CD4-positive, alpha-beta T cell (primary cell): Measurements from ENCODE around the gene SNRPD3. TPM values are rescaled to one million over a fixed set of nuclear protein-coding genes. Genes with fewer than 3 reads are reported as not detected.
"Not testable (repeated sequence)": the region's sequence is repeated elsewhere in the genome, so short reads cannot be mapped to it uniquely, and the experiment has no call there.

Source experiments
- ATAC-seq: fragments of 200-7000 bp; cut with Tn5 transposase; one replicate; pipeline ENCODE4 v1.10.0; 2022; ENCODE audit warnings: mild to moderate bottlenecking; ENCODE audit not compliant: poor library complexity
- CTCF ChIA-PET: fragments of 350-600 bp; sonication (Branson Sonifier 250); formaldehyde crosslinking; loops from one replicate; lab custom pipeline; 2021; ENCODE audit warnings: antibody characterized with exemption, inconsistent platforms; lab: Charles Lee
- POLR2A ChIA-PET: fragments of 350-600 bp; sonication (Branson Sonifier 250); formaldehyde crosslinking; loops from one replicate; lab custom pipeline; 2021; ENCODE audit warnings: antibody characterized with exemption, inconsistent platforms; lab: Charles Lee
- DNase-seq, 14 experiments: peaks; one replicate each; pipeline ENCODE4 v3.0.0-alpha.2; 2013 to 2020; ENCODE audit warnings: mixed read lengths in 2 of 14
- H3K27ac ChIP-seq, 2 donors: one replicate each; pipeline versions ENCODE4 v1.5.1 to v1.7.0; 2013; ENCODE audit warnings: low read length in 2 of 2, low read depth in 1 of 2, mild to moderate bottlenecking in 1 of 2
- H3K27me3 ChIP-seq, 2 experiments: 1 replicate in 1 of 2; 2 replicates in 1 of 2; pipeline versions ENCODE4 v1.6.1 to v1.7.0; 2013; ENCODE audit warnings: low read length in 2 of 2, control low read depth in 1 of 2, mild to moderate bottlenecking in 1 of 2, moderate library complexity in 1 of 2; ENCODE audit not compliant: insufficient read depth in 2 of 2, control insufficient read depth in 1 of 2
- H3K36me3 ChIP-seq: one replicate; pipeline ENCODE4 v1.6.1; 2013; ENCODE audit warnings: low read length, control low read depth; ENCODE audit not compliant: insufficient read depth
- H3K4me1 ChIP-seq: one replicate; pipeline ENCODE4 v1.6.1; 2013; ENCODE audit warnings: low read length, control low read depth; ENCODE audit not compliant: insufficient read depth
- H3K4me3 ChIP-seq: one replicate; pipeline ENCODE4 v1.5.1; 2013; ENCODE audit warnings: mild to moderate bottlenecking, low read length, moderate library complexity
- H3K9me3 ChIP-seq, 2 experiments: 1 replicate in 1 of 2; 2 replicates in 1 of 2; pipeline versions ENCODE4 v1.6.1 to v1.7.0; 2013; ENCODE audit warnings: low read length in 2 of 2, mild to moderate bottlenecking in 2 of 2, control low read depth in 1 of 2, moderate library complexity in 1 of 2; ENCODE audit not compliant: control insufficient read depth in 1 of 2, insufficient read depth in 1 of 2
- H3K27ac Mint-ChIP-seq: one replicate; pipeline ENCODE4 v1.8.0; 2020; ENCODE audit warnings: mixed read lengths
- H3K27me3 Mint-ChIP-seq: one replicate; pipeline ENCODE4 v1.8.0; 2021; ENCODE audit warnings: mixed read lengths
- H3K36me3 Mint-ChIP-seq: one replicate; pipeline ENCODE4 v1.8.0; 2021; ENCODE audit warnings: low read depth, mixed read lengths
- H3K4me1 Mint-ChIP-seq: one replicate; pipeline ENCODE4 v1.8.0; 2021; ENCODE audit warnings: low read depth, mixed read lengths
- H3K4me3 Mint-ChIP-seq: one replicate; pipeline ENCODE4 v1.8.0; 2020; ENCODE audit warnings: mild to moderate bottlenecking, mixed read lengths
- H3K9me3 Mint-ChIP-seq: one replicate; pipeline ENCODE4 v1.8.0; 2020; ENCODE audit warnings: mixed read lengths
- CTCF ChIP-seq: fragments of 200-600 bp; IDR thresholded peaks from one replicate; pipeline ENCODE4 v1.8.0; 2022; ENCODE audit warnings: antibody characterized with exemption, mild to moderate bottlenecking
- intact Hi-C, 2 experiments: fragments of 100-400 bp; cut with DNase I in 1 of 2; cut with micrococcal nuclease in 1 of 2; formaldehyde crosslinking; loops; one replicate each; pipeline versions ENCODE4 v1.15.1 to v1.9.0; 2023 to 2025; cut with DNase I, micrococcal nuclease
- total RNA-seq, 174 experiments: library from RNA in 2 of 174; stranded (reverse) in 2 of 174; gene quantifications; one replicate each; pipeline ENCODE4 v1.2.3 and lab custom pipeline; 2021 to 2026

SNRPD3 gene
- total RNA-seq, 2 experiments from 2014 or later: 31.0 to 31.5 TPM

DNA sequence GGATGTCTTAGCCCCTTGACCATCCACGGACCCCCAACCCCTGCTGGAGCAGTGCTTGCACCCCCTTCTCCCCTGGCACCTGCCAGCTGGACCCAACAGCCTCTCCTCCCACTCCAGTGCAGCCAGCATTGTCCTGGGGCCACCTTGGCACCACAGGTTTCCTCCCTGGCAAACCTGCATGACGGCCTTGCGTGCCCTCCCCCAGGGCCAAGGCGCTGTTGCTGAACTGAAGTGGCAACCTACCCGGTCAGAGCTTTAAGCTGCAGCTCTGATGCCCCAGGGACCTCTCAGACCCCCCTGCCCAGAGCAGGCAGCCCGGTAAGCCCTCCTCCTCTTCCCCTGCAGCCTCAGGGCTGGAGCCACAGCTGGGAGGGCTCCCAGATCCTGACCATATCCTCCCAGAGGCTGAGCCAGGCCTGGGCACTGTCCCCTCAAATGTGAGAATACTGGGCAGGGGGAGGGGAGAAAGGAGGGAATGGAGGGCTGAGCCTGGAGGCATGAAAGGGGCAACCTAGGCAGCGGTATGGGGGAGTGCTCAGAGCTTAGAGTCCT is 38.8 kb downstream of the SNRPD3 start:
- H3K9me3 ChIP-seq: peaks cover 0 to 4% of the 10 kb centered on the region in 2 experiments
- no peak overlapping the region for H3K4me3 ChIP-seq
- ATAC-seq: no peak
- ChIA-PET CTCF (interaction anchor here (0.6 kb wide), 1 partner anchor 35 kb away, joined by 4 read pairs; no protein-coding TSS in a partner anchor), POLR2A (no interaction called here)
- TF ChIP-seq CTCF: no peak
- no peaks in the 10 kb centered on the region for H3K9me3 Mint-ChIP-seq
- peaks cover 6% of the 10 kb centered on the region for H3K27me3 Mint-ChIP-seq
- peaks cover 3 to 6% of the 10 kb centered on the region in 2 experiments for H3K27me3 ChIP-seq
- no peak overlapping the region for H3K27ac Mint-ChIP-seq
- peak in 1 of 14 experiments; percentile 10 for DNase-seq
- H3K27ac ChIP-seq: no peak overlapping the region
- no peak overlapping the region for H3K4me3 Mint-ChIP-seq
- intact Hi-C loops: no loop called here
- no peaks in the 10 kb centered on the region for H3K36me3 Mint-ChIP-seq
- H3K36me3 ChIP-seq: no peaks in the 10 kb centered on the region
- peaks cover 12% of the 10 kb centered on the region for H3K4me1 ChIP-seq
- peaks cover 8% of the 10 kb centered on the region for H3K4me1 Mint-ChIP-seq

DNA sequence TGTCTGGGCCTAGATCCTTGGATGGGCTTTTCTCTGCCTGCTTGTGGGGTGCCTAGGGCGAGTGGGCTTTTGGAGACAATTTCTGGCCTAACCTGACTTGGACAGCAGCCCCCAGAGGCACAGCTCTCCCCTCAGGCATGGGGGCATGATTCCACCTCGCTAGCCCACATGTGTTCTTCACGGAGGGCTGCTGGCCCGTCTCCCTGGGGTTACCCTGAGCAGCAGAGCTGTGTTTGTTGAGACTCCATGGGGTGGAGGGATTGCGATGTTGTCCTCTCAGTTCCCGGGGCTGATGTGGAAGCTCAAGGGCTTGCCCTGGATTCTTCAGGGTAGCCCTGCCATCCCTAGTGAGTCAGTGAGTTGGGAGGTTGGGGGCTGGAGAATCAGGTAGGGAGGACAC is 39.4 kb downstream of the SNRPD3 start:
- no peak overlapping the region for H3K4me3 Mint-ChIP-seq
- peaks cover 12% of the 10 kb centered on the region for H3K4me1 ChIP-seq
- H3K27me3 ChIP-seq: peaks cover 3 to 6% of the 10 kb centered on the region in 2 experiments
- DNase-seq: no peak
- no peaks in the 10 kb centered on the region for H3K36me3 Mint-ChIP-seq
- POLR2A ChIA-PET: no interaction called here
- peaks cover 0 to 4% of the 10 kb centered on the region in 2 experiments for H3K9me3 ChIP-seq
- no peaks in the 10 kb centered on the region for H3K36me3 ChIP-seq
- no peak for ATAC-seq
- H3K4me1 Mint-ChIP-seq: peaks cover 9% of the 10 kb centered on the region
- H3K4me3 ChIP-seq: no peak overlapping the region
- no peaks in the 10 kb centered on the region for H3K9me3 Mint-ChIP-seq
- no peak overlapping the region for H3K27ac ChIP-seq
- intact Hi-C loops: no loop called here
- CTCF ChIA-PET: no interaction called here
- no peak overlapping the region for H3K27ac Mint-ChIP-seq
- peaks cover 6% of the 10 kb centered on the region for H3K27me3 Mint-ChIP-seq
- TF ChIP-seq CTCF: no peak

GRCh38 chr22:24595863-24596262 is 40.1 kb downstream of the SNRPD3 start:
- Histone ChIP-seq H3K4me1 (peaks cover 12% of the 10 kb centered on the region), H3K9me3 (peaks cover 0 to 4% of the 10 kb centered on the region in 2 experiments), H3K4me3 (no peak overlapping the region), H3K27ac (no peak overlapping the region), H3K36me3 (no peaks in the 10 kb centered on the region), H3K27me3 (peaks cover 3 to 6% of the 10 kb centered on the region in 2 experiments)
- no peak overlapping the region for H3K27ac Mint-ChIP-seq
- peaks cover 6% of the 10 kb centered on the region for H3K27me3 Mint-ChIP-seq
- peaks cover 9% of the 10 kb centered on the region for H3K4me1 Mint-ChIP-seq
- intact Hi-C loops: no loop called here
- ChIA-PET CTCF (no interaction called here), POLR2A (no interaction called here)
- ATAC-seq (no peak), DNase-seq (no peak)
- no peak overlapping the region for H3K4me3 Mint-ChIP-seq
- no peaks in the 10 kb centered on the region for H3K36me3 Mint-ChIP-seq
- no peaks in the 10 kb centered on the region for H3K9me3 Mint-ChIP-seq
- TF ChIP-seq CTCF: no peak

- H3K27ac Mint-ChIP-seq, H3K9me3 Mint-ChIP-seq, POLR2A ChIA-PET, H3K27ac ChIP-seq, H3K27me3 Mint-ChIP-seq, DNase-seq, ATAC-seq, H3K4me3 ChIP-seq, H3K9me3 ChIP-seq, H3K27me3 ChIP-seq, H3K36me3 ChIP-seq, intact Hi-C loops, H3K4me3 Mint-ChIP-seq, H3K4me1 Mint-ChIP-seq, H3K36me3 Mint-ChIP-seq: not testable (repeated sequence)
- CTCF ChIA-PET: interaction anchor here (0.7 to 1.2 kb wide), 2 partner anchors 93 to 571 kb away, joined by 3 to 4 read pairs; no protein-coding TSS in a partner anchor
- H3K4me1 ChIP-seq: peaks cover 19% of the 10 kb centered on the region
Measured at GRCh38 chr22:24597076-24597475, 41.3 kb downstream of the SNRPD3 start.
